AG09309 (cell line): ENCODE data around the gene TBC1D28.
"Not testable (repeated sequence)": the region's sequence is repeated elsewhere in the genome, so short reads cannot be mapped to it uniquely, and the experiment has no call there.

Experiments used
- DNase-seq: peaks from one replicate; pipeline ENCODE4 v3.0.0-alpha.2; 2010; ENCODE audit warnings: low read depth
- H3K4me3 ChIP-seq: 2 replicates; pipeline ENCODE4 v1.5.1; 2011; ENCODE audit warnings: mild to moderate bottlenecking, low read depth, low read length, moderate library complexity; ENCODE audit not compliant: control insufficient read depth
- CTCF ChIP-seq: IDR thresholded peaks from 2 replicates; pipeline ENCODE4 v1.5.1; 2011; ENCODE audit warnings: mild to moderate bottlenecking, low read depth, low read length, inconsistent platforms; ENCODE audit not compliant: insufficient read depth, control insufficient read depth; ENCODE audit errors: missing control alignments

The TBC1D28 gene

GRCh38 chr17:18626152-18626870 is 17.9 kb downstream of the TBC1D28 start:
- no peak for DNase-seq
- no peak for TF ChIP-seq CTCF

GRCh38 chr17:18625509-18626104 is 18.6 kb downstream of the TBC1D28 start:
- DNase-seq, result peak; percentile 46
- peak; percentile 98 for TF ChIP-seq CTCF
- H3K4me3 ChIP-seq, result peak overlapping the region; percentile 64

More at GRCh38 chr17:18626152-18626870, 17.9 kb downstream of the TBC1D28 start:
- no peak overlapping the region for H3K4me3 ChIP-seq

GRCh38 chr17:18624862-18625501 is 19.2 kb downstream of the TBC1D28 start:
- peak overlapping the region; percentile 64 for H3K4me3 ChIP-seq
- DNase-seq, result not testable (repeated sequence)

GRCh38 chr17:18617613-18618012 is 26.6 kb downstream of the TBC1D28 start:
- DNase-seq, H3K4me3 ChIP-seq: not testable (repeated sequence)

- not testable (repeated sequence) for DNase-seq, H3K4me3 ChIP-seq
These were observed 31.2 kb downstream of the TBC1D28 start for GRCh38 chr17:18613016-18613415.

GRCh38 chr17:18593138-18593537 is 51.1 kb downstream of the TBC1D28 start:
- DNase-seq, H3K4me3 ChIP-seq: not testable (repeated sequence)
